Colon (tissue), 2 donors: ENCODE measurements around the gene USHBP1.

ENCODE experiments used
- FAIRE-seq: peaks from 2 replicates; lab custom pipeline; 2012; peaks lifted over from hg19 to GRCh38; lab: Jason Lieb, UNC
- donor health status: control.
- donor health status: control.

The USHBP1 gene, protein sequence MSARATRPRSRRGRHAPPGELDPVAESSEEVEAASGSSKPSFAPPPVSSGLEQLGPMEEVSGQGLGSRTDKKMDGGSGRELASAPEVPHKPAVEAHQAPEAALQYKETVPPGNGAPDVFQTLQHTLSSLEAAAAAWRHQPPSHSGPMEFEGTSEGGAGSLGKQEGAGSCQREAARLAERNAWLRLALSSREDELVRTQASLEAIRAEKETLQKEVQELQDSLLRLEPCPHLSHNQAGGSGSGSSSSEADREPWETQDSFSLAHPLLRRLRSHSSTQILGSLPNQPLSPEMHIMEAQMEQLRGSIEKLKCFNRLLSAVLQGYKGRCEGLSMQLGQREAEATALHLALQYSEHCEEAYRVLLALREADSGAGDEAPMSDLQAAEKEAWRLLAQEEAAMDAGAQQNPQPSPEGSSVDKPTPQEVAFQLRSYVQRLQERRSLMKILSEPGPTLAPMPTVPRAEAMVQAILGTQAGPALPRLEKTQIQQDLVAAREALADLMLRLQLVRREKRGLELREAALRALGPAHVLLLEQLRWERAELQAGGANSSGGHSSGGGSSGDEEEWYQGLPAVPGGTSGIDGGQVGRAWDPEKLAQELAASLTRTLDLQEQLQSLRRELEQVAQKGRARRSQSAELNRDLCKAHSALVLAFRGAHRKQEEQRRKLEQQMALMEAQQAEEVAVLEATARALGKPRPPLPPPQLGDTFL

GRCh38 chr19:17264641-17264979 is at the start of gene USHBP1:
Gene USHBP1, minus strand, starts transcription at chr19:17264745. Its CDS starts 446 bp downstream, at chr19:17264299.
- no peak for FAIRE-seq

- no peak for FAIRE-seq
Observed at GRCh38 chr19:17314007-17314593, 49.6 kb upstream of the USHBP1 start.

DNA sequence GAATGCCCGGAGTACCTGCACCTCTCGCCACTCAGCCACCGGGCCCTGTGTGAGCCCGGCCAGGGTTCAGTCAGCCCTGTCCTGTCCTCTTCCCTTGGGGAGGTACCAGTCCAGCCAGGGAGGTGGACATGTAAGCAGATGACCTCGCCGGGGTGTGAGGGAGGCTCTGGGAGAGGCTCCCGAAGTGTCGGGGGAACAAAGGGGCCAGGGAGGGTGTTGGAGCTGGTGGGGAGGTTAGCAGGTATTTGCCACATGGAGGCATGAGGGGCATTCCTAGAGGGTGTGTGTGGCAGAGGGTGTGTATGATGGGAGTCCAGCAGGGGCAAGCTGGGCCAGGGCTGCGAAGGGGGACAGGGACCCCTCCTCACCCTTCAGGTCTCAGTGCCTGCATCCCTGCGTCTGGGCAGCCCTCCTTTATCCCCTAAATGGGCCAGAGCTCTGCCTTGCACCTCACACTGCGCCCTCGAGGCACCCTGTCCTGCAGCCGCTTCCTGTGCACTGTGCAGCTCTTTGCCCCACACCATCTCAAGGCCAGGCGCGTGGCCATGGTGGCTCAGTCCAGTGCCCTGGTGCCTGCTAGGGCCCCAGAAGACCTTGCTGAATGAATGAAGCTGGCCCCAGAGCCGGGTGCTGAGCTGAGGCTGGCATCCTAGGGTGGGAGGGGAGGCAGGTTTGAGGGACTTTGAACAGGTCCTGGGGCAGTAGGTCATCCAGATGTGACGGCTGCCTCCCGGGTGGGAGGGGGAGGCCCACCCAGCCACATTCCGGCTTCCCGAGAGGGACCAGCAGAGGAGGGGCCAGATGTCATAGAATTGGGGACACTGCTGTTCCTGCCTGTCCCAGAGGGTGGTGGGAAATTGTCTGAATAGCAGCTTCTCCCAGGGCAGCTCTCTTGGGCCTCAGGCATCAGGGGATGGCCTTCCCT is 47.9 kb upstream of the USHBP1 start:
- FAIRE-seq, result no peak

DNA sequence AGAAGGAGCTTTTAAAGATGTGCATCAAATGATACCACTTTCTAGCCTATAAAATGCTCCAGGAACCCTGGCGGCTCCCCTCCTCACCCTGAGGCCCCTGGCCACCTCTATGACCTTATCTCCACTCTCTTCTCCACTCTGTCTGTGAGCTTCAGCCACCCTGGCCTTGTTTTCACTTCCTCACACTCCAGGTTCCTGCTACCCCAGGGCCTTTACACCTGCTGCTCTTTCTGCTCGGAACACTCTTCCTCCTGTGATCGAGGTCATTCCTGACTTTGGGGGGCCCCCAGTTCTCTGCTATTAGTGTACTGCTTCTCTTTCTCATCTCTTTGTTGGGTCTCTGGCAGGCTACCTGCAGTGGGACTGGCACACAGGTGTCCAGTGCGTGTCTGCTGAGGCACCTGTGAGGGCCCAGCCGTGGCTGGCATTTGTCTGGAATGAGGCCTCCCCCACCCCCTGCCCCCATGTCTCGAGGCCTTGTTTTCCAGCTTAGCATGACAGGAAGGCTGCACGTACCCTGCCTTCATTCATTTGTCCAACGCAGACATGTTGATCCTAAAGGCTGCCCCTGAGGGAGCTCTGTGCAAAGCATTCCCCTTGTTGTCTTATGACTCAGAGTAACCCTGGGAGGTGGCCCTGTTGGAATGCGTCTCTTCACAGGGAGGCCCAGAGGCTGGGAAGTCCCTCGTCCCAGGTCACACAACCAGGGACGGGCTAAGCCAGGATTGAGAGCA is 47.1 kb upstream of the USHBP1 start:
- FAIRE-seq, result no peak

DNA sequence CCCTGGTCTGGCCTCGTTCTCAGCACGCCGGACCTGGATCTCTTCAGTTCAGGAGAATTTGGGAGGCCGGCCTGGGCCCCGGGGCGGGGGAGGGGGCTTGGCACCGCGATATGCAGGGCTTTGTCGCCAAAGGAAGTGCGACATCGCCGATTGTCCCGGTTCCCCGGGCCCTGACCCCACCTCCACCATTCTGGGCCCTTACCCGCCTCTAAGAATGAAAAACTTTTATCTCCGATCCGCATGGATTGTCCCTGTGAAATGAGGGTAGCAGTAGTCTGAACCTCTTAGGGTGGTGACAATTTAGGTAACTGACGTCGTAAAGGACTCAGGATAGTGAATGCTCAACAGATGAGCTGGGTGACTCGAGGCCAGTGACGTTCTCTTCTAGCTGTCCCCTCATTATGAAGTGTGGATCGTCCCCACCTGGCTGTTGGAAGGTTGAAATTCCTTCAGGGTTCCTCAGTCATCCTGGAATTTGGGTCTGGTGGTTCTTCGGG is 45.5 kb upstream of the USHBP1 start:
- no peak for FAIRE-seq

GRCh38 chr19:17309198-17309964 is 44.8 kb upstream of the USHBP1 start, which contains the start of gene DDA1:
Gene DDA1, plus strand, starts transcription at chr19:17309563. Its CDS starts 92 bp downstream, at chr19:17309655.
- peak; percentile 98 for FAIRE-seq

- no peak for FAIRE-seq
Observed at GRCh38 chr19:17307876-17308377, 43.4 kb upstream of the USHBP1 start.

DNA sequence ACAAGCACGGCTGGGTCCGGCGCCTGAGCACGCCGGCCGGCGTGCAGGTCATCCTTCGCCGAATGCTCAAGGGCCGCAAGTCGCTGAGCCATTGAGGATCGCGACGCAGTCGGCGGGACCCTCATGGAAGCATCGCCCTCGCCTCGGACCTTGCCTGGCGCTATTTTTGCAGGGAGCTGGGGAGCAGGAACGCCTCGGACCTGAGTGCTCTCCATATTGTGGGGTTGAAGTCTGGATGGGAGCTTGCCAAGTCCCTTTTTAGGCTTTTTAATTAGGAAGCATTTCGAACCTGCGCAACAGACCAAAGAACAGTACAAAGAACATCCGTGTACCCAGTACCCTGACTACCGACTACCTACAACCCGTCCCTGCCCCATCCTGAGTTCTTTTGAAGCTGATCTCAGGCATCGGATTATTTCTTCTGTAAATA is 41.8 kb upstream of the USHBP1 start:
- no peak for FAIRE-seq

DNA sequence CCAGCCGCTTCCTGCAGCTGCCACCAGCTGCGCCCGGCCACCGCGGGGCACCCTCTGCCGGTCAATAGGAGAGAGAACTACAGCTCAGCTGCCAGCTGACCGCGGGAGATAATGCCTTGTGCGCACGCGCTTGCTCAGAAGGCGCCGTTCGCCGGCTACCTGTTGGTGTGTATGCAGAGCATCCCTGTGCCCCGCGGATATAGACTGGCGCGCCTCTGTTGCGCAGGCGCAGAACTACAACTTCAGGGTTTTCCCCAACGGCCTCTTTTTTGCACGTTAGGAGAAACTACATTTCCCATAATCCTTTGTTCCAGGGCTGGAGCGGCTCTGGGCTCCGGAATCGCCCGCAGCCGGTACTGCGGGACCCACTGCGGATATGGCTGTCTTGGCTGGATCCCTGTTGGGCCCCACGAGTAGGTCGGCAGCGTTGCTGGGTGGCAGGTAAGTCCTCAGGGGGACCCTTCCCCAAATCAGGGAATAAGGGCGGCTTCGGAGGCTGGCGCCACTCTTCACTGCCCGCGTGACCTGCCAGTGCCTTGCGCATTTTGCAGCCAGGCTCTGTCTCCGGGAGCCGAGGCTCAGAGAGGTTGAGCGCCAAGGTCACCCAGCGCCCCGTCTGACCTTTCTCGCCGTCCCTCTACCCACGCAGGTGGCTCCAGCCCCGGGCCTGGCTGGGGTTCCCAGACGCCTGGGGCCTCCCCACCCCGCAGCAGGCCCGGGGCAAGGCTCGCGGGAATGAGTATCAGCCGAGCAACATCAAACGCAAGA is 41.2 kb upstream of the USHBP1 start, which contains the start of gene MRPL34:
TSS of gene MRPL34 (plus strand) at position 356 of the 768 bp plus-strand sequence. CDS start at position 377, 21 bp downstream.
- FAIRE-seq, result peak; percentile 33

GRCh38 chr19:17305216-17305516 is 40.6 kb upstream of the USHBP1 start:
- FAIRE-seq, result no peak

GRCh38 chr19:17304386-17305215 is 40.1 kb upstream of the USHBP1 start:
- FAIRE-seq, result no peak

GRCh38 chr19:17303940-17304267 is 39.4 kb upstream of the USHBP1 start:
- FAIRE-seq, result no peak

- no peak for FAIRE-seq
Observed at GRCh38 chr19:17303167-17303939, 38.8 kb upstream of the USHBP1 start, which contains the start of gene ABHD8. Gene ABHD8, minus strand, starts transcription at chr19:17303425. Its CDS starts 1,809 bp downstream, at chr19:17301616.

DNA sequence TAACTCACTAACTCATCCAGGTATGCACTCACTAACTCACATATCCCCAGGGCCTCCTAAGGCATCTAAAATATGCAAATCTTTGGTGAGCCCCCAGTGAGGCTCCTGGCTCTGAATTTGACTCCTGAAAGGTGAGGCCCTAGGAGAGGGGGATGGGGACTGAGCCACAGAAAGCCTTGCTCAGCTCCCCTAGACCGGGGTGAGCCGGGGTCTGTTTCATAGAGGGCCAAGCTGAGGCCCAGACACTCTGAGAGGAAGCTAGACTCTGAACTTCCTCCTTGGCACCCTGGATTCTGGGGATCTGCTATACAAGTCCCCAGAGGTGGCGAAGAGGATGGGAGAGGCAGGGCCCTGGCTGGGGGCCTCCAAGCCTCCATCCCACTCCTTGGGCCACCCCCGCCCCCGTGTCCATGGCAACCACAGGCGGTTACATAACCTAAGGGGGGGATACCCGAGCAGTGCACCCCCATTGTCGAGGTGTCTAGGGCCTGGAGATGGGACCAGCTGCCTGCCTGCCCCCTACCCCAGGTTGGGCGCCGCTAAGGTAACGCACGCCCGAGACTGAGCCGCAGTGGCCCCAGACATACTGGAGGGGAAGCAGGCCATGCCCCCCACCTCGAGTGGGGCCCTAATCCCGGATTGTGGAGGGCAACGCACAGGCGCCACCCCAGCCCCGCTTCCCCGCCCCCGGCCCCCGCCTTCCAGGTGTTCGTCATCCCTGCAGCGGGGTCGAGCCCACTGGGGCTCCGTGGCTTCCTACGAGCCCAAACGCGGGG is 38.0 kb upstream of the USHBP1 start:
- FAIRE-seq, result no peak

DNA sequence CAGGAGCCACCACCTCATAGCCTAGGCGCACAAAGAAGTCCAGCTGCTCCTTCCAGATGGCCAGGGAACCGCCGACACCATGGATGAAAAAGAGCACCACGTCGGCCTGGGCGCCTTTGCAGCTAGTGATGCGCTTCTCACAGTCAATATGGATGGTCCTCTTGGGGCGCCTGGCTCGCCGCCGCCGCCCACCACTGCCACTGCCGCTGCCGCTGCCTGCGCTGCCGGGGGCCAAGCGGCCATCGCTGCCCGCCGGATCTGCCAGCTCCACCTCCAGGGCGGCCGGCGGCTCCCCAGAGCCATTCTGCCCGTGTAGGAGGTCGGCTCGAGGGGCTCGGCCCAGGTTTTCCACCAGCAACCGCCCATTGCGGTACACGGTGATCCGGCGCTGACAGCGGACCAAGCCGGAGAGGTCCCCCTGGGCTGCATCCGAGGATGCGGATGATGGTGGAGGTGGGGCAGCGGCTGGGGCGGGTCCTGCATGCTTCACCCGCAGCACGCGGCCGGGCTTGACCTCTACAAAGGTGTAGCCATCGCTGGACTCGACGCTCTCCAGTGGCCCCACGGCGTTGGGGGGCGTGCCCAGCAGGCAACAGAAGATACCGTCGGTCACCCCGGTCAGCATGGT is 36.6 kb upstream of the USHBP1 start:
- no peak for FAIRE-seq

GRCh38 chr19:17296976-17297375 is 32.4 kb upstream of the USHBP1 start:
- no peak for FAIRE-seq
